Keratinocyte (primary cell): ENCODE data around the gene ZNF780B. TPM values are rescaled to one million over a fixed set of nuclear protein-coding genes. Genes with fewer than 3 reads are reported as not detected.

ENCODE experiments used
- DNase-seq: peaks from one replicate; pipeline ENCODE4 v3.0.0-alpha.2; 2011; ENCODE audit warnings: low read depth, missing footprints, low spot score
- FAIRE-seq: peaks from 2 replicates; lab custom pipeline; 2011; peaks lifted over from hg19 to GRCh38; lab: Jason Lieb, UNC
- H2AFZ ChIP-seq: 2 replicates; pipeline ENCODE4 v1.6.0; 2012; ENCODE audit warnings: low read length, control low read depth, inconsistent platforms; ENCODE audit not compliant: control insufficient read depth
- H3K27ac ChIP-seq: 2 replicates; pipeline ENCODE4 v1.5.1; 2011; ENCODE audit warnings: low read length; ENCODE audit not compliant: control insufficient read depth, insufficient read depth
- H3K27me3 ChIP-seq: 3 replicates; pipeline ENCODE4 v1.6.0; 2011; ENCODE audit warnings: low read length; ENCODE audit not compliant: control insufficient read depth, insufficient read depth; ENCODE audit errors: extremely low read depth
- H3K36me3 ChIP-seq, 2 experiments: 2 replicates in 1 of 2; 3 replicates in 1 of 2; pipeline ENCODE4 v1.5.1; 2011; ENCODE audit warnings: low read length in 2 of 2, mild to moderate bottlenecking in 1 of 2; ENCODE audit not compliant: control insufficient read depth in 2 of 2, insufficient read depth in 2 of 2; ENCODE audit errors: extremely low read depth in 1 of 2
- H3K4me1 ChIP-seq: 3 replicates; pipeline ENCODE4 v1.5.1; 2011; ENCODE audit warnings: low read length; ENCODE audit not compliant: control insufficient read depth, insufficient read depth; ENCODE audit errors: extremely low read depth
- H3K4me2 ChIP-seq: 3 replicates; pipeline ENCODE4 v1.6.0; 2011; ENCODE audit warnings: low read depth, low read length; ENCODE audit not compliant: control insufficient read depth, insufficient read depth; ENCODE audit errors: extremely low read depth
- H3K4me3 ChIP-seq, 3 experiments: fragments of 200-600 bp in 1 of 3; sonication (generic) in 1 of 3; 2 replicates in 2 of 3; 3 replicates in 1 of 3; pipeline ENCODE4 v1.5.1; 2011 to 2016; ENCODE audit warnings: low read length in 3 of 3, mild to moderate bottlenecking in 3 of 3, control low read depth in 2 of 3, inconsistent platforms in 1 of 3, low read depth in 1 of 3, mixed read lengths in 1 of 3, mixed run types in 1 of 3, moderate library complexity in 1 of 3; ENCODE audit not compliant: control insufficient read depth in 2 of 3, insufficient read depth in 2 of 3; ENCODE audit errors: extremely low read depth in 1 of 3
- H3K79me2 ChIP-seq: 2 replicates; pipeline ENCODE4 v1.6.0; 2012; ENCODE audit warnings: low read length; ENCODE audit not compliant: control insufficient read depth, insufficient read depth
- H3K9ac ChIP-seq: 3 replicates; pipeline ENCODE4 v1.6.0; 2011; ENCODE audit warnings: low read length; ENCODE audit not compliant: control insufficient read depth, insufficient read depth; ENCODE audit errors: extremely low read depth
- H3K9me1 ChIP-seq: 3 replicates; pipeline ENCODE4 v1.6.0; 2011; ENCODE audit warnings: low read length; ENCODE audit not compliant: control insufficient read depth, insufficient read depth; ENCODE audit errors: extremely low read depth
- H3K9me3 ChIP-seq: 2 replicates; pipeline ENCODE4 v1.5.1; 2012; ENCODE audit warnings: low read depth, low read length; ENCODE audit not compliant: control insufficient read depth
- H4K20me1 ChIP-seq: 3 replicates; pipeline ENCODE4 v1.6.0; 2011; ENCODE audit warnings: low read length; ENCODE audit not compliant: control insufficient read depth, insufficient read depth; ENCODE audit errors: extremely low read depth
- EZH2 ChIP-seq: IDR thresholded peaks from one replicate; pipeline ENCODE4 v1.6.1; 2012; ENCODE audit warnings: inconsistent platforms, mild to moderate bottlenecking, low read length, moderate library complexity
- dilution Hi-C: fragments of 300-500 bp; cut with MboI; formaldehyde crosslinking; loops from one replicate; pipeline ENCODE4 v1.7.0; 2020; ENCODE audit warnings: low sequenced_read_pairs; ENCODE audit not compliant: extremely low pct_ligation_motif_present
- polyA plus RNA-seq, 5 experiments: library from polyadenylated mRNA; depleted of rRNA in 3 of 5; stranded (reverse) in 3 of 5; stranded (forward) in 1 of 5; unstranded in 1 of 5; fragments of >200 nt; gene quantifications; 1 replicate in 1 of 5; 2 replicates in 3 of 5; 3 replicates in 1 of 5; pipeline versions ENCODE4 v1.2.1 to v1.2.3, GENCODE V29; 2011 to 2012; ENCODE audit warnings: missing spikeins in 2 of 5, low read depth in 1 of 5, low replicate concordance in 1 of 5
- TF ChIP-seq, protein P1 (sequence below), 3 experiments: IDR thresholded peaks in 1 of 3; conservative IDR thresholded peaks in 1 of 3; optimal IDR thresholded peaks in 1 of 3; 2 replicates in 2 of 3; 3 replicates in 1 of 3; pipeline versions ENCODE3 to v1.5.1; 2011; ENCODE audit warnings: low read length in 3 of 3, mild to moderate bottlenecking in 3 of 3, moderate library complexity in 2 of 3, control low read depth in 1 of 3, inconsistent platforms in 1 of 3; ENCODE audit not compliant: insufficient read depth in 2 of 3; ENCODE audit errors: extremely low read depth in 1 of 3

ZNF780B gene
- polyA plus RNA-seq, 1 donor (not counting 4 experiments of a cell fraction or from before 2014, with no cell fraction given), result 8.3 TPM

DNA sequence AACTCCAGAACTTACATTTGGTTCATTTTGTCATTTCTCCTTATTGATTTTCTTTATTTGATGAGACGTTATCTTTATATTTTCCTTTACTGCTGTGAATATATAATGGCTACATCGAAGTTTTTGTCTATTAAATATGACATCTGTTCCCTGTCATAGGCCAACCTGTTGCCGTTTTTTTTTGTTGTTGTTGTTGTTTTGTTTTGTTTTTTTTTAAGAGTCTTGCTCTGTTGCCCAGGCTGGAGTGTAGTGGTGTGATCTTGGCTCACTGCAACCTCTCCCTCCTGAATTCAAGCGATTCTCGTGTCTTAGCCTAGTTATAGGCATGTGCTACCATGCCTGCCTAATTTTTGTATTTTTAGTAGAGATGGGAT, 29.4 kb downstream of the ZNF780B start:
- DNase-seq (no peak), FAIRE-seq (no peak)
- H4K20me1 ChIP-seq, result no peaks in the 10 kb centered on the region
- no peak overlapping the region for H3K4me3 ChIP-seq
- H3K4me1 ChIP-seq, result no peaks in the 10 kb centered on the region
- no peaks in the 10 kb centered on the region for H3K9me1 ChIP-seq
- TF ChIP-seq, protein P1, sequence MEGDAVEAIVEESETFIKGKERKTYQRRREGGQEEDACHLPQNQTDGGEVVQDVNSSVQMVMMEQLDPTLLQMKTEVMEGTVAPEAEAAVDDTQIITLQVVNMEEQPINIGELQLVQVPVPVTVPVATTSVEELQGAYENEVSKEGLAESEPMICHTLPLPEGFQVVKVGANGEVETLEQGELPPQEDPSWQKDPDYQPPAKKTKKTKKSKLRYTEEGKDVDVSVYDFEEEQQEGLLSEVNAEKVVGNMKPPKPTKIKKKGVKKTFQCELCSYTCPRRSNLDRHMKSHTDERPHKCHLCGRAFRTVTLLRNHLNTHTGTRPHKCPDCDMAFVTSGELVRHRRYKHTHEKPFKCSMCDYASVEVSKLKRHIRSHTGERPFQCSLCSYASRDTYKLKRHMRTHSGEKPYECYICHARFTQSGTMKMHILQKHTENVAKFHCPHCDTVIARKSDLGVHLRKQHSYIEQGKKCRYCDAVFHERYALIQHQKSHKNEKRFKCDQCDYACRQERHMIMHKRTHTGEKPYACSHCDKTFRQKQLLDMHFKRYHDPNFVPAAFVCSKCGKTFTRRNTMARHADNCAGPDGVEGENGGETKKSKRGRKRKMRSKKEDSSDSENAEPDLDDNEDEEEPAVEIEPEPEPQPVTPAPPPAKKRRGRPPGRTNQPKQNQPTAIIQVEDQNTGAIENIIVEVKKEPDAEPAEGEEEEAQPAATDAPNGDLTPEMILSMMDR (optimal IDR thresholded peaks at IDR 0.05 in 1 of 3, IDR thresholded peaks at IDR 0.05 in 1 of 3, conservative IDR thresholded peaks at IDR 0.05 in 1 of 3; ENCODE audit: extremely low read depth in 1 of 3, insufficient read depth in 2 of 3, low read length in 3 of 3), result no peak
- TF ChIP-seq EZH2, result no peak
- H3K4me2 ChIP-seq, result no peak overlapping the region
- H3K27ac ChIP-seq, result no peak overlapping the region
- H3K27me3 ChIP-seq, result no peaks in the 10 kb centered on the region
- dilution Hi-C loops, result no loop called here
- H3K79me2 ChIP-seq, result no peaks in the 10 kb centered on the region
- no peaks in the 10 kb centered on the region for H3K36me3 ChIP-seq
- no peak overlapping the region for H2AFZ ChIP-seq
- H3K9me3 ChIP-seq, result peaks cover 6% of the 10 kb centered on the region
- no peak overlapping the region for H3K9ac ChIP-seq

GRCh38 chr19:40025938-40026596, 30.0 kb downstream of the ZNF780B start:
- Histone ChIP-seq H3K9me3 (peaks cover 6% of the 10 kb centered on the region), H3K27ac (no peak overlapping the region), H4K20me1 (no peaks in the 10 kb centered on the region), H3K4me2 (no peak overlapping the region), H3K4me3 (no peak overlapping the region), H3K9ac (no peak overlapping the region), H2AFZ (no peak overlapping the region), H3K27me3 (no peaks in the 10 kb centered on the region), H3K79me2 (no peaks in the 10 kb centered on the region), H3K9me1 (no peaks in the 10 kb centered on the region), H3K4me1 (no peaks in the 10 kb centered on the region), H3K36me3 (no peaks in the 10 kb centered on the region)
- FAIRE-seq, result no peak
- no peak for DNase-seq
- dilution Hi-C loops, result no loop called here
- TF ChIP-seq, protein P1 (optimal IDR thresholded peaks at IDR 0.05 in 1 of 3, IDR thresholded peaks at IDR 0.05 in 1 of 3, conservative IDR thresholded peaks at IDR 0.05 in 1 of 3; ENCODE audit: extremely low read depth in 1 of 3, insufficient read depth in 2 of 3, low read length in 3 of 3), result no peak
- no peak for TF ChIP-seq EZH2
